WI38 (cell line): Measurements from ENCODE around the gene NKIRAS2.

ENCODE experiments used
- H3K4me3 ChIP-seq: 2 replicates; pipeline ENCODE4 v1.5.1; 2011; ENCODE audit warnings: low read depth, mild to moderate bottlenecking, control low read depth, low read length
- TF ChIP-seq, protein P1 (sequence below): IDR thresholded peaks from 2 replicates; pipeline ENCODE4 v1.5.1; 2012; ENCODE audit warnings: low read depth, mild to moderate bottlenecking, control low read depth, low read length

The NKIRAS2 gene

DNA sequence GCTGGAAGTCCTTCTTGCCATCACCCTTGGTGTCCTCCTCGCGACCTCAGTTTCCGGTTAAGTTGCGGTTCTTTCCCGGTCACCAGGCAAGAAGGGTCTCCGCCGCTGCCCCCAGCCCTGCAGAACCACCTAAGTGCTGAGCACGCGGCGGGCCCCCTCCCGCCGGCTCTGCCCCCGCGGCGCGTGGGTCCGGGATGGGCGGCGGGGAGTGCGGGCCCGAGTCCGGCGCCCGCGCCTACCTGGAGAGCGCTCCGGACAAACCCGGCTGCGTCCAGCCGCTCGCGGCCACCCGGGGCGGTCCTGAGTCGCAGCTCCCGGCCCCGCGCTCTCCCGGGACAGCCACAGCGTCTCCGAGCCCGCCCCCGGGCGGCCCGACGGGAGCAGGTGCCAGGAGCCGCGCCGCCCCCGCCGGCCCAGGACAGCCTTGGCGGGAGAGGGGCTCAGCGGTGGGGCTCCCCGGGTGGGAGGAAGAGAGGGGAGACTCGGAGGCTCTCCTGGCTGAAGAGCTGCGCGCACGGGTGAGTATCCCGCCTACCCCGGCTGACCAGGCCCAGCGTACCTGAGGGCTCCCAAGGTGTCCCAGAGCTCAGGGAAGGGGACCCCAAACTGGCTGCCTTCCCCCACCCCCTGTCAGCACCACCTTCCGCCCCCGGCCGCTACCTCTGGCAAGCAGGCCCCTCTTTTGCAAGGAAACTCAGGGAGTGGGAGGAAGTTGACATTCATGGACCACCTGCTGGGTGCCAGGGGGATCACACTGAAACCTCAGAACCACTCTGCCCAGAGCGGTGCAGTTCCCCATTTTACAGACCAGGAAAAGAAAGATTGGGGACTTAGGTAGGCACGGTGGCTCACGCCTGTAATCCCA lies 52.7 kb downstream of the NKIRAS2 start:
- no peak overlapping the region for H3K4me3 ChIP-seq

More for the DNA sequence above, 52.7 kb downstream of the NKIRAS2 start:
- TF ChIP-seq, protein P1, sequence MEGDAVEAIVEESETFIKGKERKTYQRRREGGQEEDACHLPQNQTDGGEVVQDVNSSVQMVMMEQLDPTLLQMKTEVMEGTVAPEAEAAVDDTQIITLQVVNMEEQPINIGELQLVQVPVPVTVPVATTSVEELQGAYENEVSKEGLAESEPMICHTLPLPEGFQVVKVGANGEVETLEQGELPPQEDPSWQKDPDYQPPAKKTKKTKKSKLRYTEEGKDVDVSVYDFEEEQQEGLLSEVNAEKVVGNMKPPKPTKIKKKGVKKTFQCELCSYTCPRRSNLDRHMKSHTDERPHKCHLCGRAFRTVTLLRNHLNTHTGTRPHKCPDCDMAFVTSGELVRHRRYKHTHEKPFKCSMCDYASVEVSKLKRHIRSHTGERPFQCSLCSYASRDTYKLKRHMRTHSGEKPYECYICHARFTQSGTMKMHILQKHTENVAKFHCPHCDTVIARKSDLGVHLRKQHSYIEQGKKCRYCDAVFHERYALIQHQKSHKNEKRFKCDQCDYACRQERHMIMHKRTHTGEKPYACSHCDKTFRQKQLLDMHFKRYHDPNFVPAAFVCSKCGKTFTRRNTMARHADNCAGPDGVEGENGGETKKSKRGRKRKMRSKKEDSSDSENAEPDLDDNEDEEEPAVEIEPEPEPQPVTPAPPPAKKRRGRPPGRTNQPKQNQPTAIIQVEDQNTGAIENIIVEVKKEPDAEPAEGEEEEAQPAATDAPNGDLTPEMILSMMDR, result no peak
